ENCODE measurements around the gene NRBP1.
A peak's percentile ranks its signal among the peaks of the same experiment; 100 is the strongest.

NRBP1 gene

GRCh38 chr2:27390822-27391679, 37.4 kb upstream of the NRBP1 start:
- TF ChIP-seq, protein P1, sequence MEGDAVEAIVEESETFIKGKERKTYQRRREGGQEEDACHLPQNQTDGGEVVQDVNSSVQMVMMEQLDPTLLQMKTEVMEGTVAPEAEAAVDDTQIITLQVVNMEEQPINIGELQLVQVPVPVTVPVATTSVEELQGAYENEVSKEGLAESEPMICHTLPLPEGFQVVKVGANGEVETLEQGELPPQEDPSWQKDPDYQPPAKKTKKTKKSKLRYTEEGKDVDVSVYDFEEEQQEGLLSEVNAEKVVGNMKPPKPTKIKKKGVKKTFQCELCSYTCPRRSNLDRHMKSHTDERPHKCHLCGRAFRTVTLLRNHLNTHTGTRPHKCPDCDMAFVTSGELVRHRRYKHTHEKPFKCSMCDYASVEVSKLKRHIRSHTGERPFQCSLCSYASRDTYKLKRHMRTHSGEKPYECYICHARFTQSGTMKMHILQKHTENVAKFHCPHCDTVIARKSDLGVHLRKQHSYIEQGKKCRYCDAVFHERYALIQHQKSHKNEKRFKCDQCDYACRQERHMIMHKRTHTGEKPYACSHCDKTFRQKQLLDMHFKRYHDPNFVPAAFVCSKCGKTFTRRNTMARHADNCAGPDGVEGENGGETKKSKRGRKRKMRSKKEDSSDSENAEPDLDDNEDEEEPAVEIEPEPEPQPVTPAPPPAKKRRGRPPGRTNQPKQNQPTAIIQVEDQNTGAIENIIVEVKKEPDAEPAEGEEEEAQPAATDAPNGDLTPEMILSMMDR (conservative IDR thresholded peaks at IDR 0.05): no peak
- no peak for TF ChIP-seq ZFX (IDR thresholded peaks at IDR 0.05)
- H3K27ac ChIP-seq: no peak overlapping the region

DNA sequence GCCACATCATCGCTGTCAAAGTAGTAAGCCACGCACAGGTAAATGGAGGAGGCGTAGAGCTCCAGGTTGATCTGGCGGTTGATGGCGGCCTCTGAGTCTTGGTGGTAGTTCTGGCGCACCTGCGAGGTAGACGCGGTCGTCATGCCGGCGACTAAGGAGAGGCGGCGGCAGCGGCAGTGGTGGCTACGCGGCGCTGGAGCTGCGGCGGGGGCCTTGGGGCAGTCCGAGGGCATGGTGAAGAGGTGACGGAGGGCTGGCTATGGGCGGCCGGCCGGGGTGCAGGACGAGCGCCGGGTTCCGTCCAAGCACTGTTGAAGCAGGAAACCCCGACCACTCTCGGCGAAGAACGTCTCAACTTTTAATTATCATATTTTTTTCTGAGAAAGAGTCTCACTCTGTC, 35.2 kb upstream of the NRBP1 start:
- TF ChIP-seq, protein P1 (conservative IDR thresholded peaks at IDR 0.05): no peak
- TF ChIP-seq ZFX (IDR thresholded peaks at IDR 0.05): no peak

DNA sequence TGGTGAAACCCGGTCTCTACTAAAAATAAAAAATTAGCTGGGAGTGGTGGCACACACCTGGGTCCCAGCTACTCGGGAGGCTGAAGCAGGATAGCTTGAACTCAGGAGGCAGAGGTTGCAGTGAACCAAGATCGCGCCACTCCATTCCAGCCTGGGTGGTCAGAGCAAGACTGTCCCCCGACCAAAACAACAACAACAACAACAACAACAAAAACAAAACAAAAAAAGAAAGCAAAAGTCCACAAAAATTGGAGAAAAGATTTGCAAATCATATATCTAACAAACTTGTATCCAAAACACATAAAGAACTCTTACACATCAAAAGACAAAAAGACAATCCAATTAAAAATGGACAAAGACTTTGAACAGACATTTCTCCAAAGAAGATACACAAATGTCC, 29.5 kb upstream of the NRBP1 start:
- TF ChIP-seq ZFX (IDR thresholded peaks at IDR 0.05): no peak
- TF ChIP-seq, protein P1 (conservative IDR thresholded peaks at IDR 0.05): no peak
- H3K27ac ChIP-seq: no peak overlapping the region

More for the DNA sequence above, 35.2 kb upstream of the NRBP1 start:
- H3K27ac ChIP-seq: no peak overlapping the region

GRCh38 chr2:27400348-27401135, 27.9 kb upstream of the NRBP1 start:
- TF ChIP-seq, protein P1 (conservative IDR thresholded peaks at IDR 0.05): no peak
- no peak for TF ChIP-seq ZFX (IDR thresholded peaks at IDR 0.05)
- H3K27ac ChIP-seq: no peak overlapping the region

GRCh38 chr2:27407798-27408491, 20.5 kb upstream of the NRBP1 start:
- peak overlapping the region; percentile 13; the same call in 1 of the 2 replicates for H3K27ac ChIP-seq
- TF ChIP-seq ZFX (IDR thresholded peaks at IDR 0.05): no peak
- TF ChIP-seq, protein P1 (conservative IDR thresholded peaks at IDR 0.05): peak; percentile 76

DNA sequence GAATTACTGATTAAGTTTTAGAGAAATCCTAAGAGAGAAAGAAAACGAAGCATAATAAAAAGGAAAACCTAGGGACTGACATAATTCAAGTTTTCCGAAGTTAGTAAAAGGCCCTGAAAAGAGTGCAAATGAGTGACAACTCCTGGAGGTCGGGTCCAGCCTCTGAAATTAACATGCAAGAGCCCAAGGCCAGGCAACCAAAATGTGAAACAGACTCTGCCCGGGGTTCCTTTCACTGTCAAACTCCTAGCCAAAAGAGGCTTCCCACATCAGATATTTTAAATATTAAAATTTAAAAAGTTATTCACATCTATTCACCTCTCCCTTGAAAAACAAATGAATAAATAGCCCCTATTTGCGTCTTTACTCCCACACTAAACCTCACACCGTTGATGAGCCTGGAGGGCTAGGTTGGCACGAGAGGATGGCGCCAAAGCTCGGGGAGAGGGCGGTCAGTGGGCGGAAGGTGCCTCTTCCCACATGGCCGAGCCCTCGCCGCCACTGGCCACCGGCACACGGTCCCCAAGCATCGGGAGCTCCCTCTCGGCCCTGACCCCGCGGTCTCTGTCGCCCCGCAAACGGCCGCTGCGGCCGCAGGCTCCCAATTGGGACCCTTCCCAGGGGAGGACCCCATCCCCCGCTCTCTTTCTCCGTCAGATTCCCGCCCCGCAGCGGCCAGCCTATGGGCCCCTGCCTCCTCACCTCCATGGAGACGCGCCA, 19.7 kb upstream of the NRBP1 start:
- TF ChIP-seq, protein P1 (conservative IDR thresholded peaks at IDR 0.05): peak; percentile 8; the same call in 1 of the 2 replicates
- no peak for TF ChIP-seq ZFX (IDR thresholded peaks at IDR 0.05)
- H3K27ac ChIP-seq: peak overlapping the region; percentile 99

Data from C4-2B (cell line).